Measurements from ENCODE around the gene PKD1. TPM values are rescaled to one million over a fixed set of nuclear protein-coding genes. Genes with fewer than 3 reads are reported as not detected.
"Not testable (repeated sequence)": the region's sequence is repeated elsewhere in the genome, so short reads cannot be mapped to it uniquely, and the experiment has no call there.

Gene PKD1
- total RNA-seq, 1 experiment from 2014 or later, result 102 TPM

- TF ChIP-seq ARID4B (CRISPR knock-in tag; IDR thresholded peaks at IDR 0.05; ENCODE audit: borderline replicate concordance) (no peak), JAZF1 (CRISPR knock-in tag; IDR thresholded peaks at IDR 0.05) (no peak), ZNF671 (CRISPR knock-in tag; IDR thresholded peaks at IDR 0.05) (no peak)
- TF ChIP-seq, protein P1, sequence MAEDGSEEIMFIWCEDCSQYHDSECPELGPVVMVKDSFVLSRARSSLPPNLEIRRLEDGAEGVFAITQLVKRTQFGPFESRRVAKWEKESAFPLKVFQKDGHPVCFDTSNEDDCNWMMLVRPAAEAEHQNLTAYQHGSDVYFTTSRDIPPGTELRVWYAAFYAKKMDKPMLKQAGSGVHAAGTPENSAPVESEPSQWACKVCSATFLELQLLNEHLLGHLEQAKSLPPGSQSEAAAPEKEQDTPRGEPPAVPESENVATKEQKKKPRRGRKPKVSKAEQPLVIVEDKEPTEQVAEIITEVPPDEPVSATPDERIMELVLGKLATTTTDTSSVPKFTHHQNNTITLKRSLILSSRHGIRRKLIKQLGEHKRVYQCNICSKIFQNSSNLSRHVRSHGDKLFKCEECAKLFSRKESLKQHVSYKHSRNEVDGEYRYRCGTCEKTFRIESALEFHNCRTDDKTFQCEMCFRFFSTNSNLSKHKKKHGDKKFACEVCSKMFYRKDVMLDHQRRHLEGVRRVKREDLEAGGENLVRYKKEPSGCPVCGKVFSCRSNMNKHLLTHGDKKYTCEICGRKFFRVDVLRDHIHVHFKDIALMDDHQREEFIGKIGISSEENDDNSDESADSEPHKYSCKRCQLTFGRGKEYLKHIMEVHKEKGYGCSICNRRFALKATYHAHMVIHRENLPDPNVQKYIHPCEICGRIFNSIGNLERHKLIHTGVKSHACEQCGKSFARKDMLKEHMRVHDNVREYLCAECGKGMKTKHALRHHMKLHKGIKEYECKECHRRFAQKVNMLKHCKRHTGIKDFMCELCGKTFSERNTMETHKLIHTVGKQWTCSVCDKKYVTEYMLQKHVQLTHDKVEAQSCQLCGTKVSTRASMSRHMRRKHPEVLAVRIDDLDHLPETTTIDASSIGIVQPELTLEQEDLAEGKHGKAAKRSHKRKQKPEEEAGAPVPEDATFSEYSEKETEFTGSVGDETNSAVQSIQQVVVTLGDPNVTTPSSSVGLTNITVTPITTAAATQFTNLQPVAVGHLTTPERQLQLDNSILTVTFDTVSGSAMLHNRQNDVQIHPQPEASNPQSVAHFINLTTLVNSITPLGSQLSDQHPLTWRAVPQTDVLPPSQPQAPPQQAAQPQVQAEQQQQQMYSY (CRISPR knock-in tag; IDR thresholded peaks at IDR 0.05), result no peak
- TF ChIP-seq, protein P2, sequence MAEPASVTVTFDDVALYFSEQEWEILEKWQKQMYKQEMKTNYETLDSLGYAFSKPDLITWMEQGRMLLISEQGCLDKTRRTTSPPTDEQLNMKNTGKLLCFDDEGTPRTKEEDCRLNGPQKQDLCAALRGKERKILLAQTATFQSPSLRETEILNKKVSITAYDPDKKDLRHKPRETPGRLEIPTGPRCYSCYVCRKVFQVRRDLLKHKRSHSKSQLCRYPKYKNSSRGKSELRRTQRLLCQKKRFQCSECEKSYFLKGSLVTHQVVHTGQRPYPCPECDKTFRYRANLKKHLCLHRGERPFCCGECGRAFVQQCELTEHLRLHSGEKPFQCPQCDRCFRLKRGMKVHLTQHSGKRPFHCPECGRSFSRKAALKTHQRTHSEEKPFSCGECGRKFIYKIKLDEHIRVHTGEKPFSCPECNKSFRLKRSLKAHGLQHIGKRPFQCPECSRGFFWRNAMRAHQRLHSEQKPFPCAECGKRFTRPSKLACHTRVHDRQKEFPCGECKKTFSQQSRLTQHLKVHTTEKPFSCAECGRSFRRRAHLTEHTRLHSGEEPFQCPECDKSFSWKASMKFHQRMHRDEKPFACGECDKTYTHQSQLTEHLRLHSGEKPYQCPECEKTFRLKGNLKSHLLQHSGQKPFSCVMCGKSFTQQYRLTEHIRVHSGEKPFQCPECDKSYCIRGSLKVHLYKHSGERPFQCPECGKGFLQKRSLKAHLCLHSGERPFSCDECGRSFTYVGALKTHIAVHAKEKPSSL (CRISPR knock-in tag; conservative IDR thresholded peaks at IDR 0.05), result no peak
- TF ChIP-seq, protein P3, sequence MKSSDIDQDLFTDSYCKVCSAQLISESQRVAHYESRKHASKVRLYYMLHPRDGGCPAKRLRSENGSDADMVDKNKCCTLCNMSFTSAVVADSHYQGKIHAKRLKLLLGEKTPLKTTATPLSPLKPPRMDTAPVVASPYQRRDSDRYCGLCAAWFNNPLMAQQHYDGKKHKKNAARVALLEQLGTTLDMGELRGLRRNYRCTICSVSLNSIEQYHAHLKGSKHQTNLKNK (CRISPR knock-in tag; IDR thresholded peaks at IDR 0.05), result no peak
- TF ChIP-seq, protein P4, sequence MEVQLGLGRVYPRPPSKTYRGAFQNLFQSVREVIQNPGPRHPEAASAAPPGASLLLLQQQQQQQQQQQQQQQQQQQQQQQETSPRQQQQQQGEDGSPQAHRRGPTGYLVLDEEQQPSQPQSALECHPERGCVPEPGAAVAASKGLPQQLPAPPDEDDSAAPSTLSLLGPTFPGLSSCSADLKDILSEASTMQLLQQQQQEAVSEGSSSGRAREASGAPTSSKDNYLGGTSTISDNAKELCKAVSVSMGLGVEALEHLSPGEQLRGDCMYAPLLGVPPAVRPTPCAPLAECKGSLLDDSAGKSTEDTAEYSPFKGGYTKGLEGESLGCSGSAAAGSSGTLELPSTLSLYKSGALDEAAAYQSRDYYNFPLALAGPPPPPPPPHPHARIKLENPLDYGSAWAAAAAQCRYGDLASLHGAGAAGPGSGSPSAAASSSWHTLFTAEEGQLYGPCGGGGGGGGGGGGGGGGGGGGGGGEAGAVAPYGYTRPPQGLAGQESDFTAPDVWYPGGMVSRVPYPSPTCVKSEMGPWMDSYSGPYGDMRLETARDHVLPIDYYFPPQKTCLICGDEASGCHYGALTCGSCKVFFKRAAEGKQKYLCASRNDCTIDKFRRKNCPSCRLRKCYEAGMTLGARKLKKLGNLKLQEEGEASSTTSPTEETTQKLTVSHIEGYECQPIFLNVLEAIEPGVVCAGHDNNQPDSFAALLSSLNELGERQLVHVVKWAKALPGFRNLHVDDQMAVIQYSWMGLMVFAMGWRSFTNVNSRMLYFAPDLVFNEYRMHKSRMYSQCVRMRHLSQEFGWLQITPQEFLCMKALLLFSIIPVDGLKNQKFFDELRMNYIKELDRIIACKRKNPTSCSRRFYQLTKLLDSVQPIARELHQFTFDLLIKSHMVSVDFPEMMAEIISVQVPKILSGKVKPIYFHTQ (CRISPR knock-in tag; IDR thresholded peaks at IDR 0.05), result no peak
- TF ChIP-seq, protein P5, sequence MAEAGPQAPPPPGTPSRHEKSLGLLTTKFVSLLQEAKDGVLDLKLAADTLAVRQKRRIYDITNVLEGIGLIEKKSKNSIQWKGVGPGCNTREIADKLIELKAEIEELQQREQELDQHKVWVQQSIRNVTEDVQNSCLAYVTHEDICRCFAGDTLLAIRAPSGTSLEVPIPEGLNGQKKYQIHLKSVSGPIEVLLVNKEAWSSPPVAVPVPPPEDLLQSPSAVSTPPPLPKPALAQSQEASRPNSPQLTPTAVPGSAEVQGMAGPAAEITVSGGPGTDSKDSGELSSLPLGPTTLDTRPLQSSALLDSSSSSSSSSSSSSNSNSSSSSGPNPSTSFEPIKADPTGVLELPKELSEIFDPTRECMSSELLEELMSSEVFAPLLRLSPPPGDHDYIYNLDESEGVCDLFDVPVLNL (CRISPR knock-in tag; IDR thresholded peaks at IDR 0.05; ENCODE audit: borderline replicate concordance, low read depth), result no peak
These were observed 33.2 kb downstream of the PKD1 start (continued) for GRCh38 chr16:2102471-2102870.

- H3K9me3 Mint-ChIP-seq; H3K4me1 Mint-ChIP-seq; DNase-seq (ENCODE audit: low spot score); H3K36me3 Mint-ChIP-seq; H3K27ac Mint-ChIP-seq; ATAC-seq; CTCF ChIA-PET; H3K27me3 Mint-ChIP-seq (ENCODE audit: low read depth); POLR2A ChIA-PET; H3K4me3 Mint-ChIP-seq: not testable (repeated sequence)
These were observed 34.1 kb downstream of the PKD1 start for GRCh38 chr16:2101581-2101980.

DNA sequence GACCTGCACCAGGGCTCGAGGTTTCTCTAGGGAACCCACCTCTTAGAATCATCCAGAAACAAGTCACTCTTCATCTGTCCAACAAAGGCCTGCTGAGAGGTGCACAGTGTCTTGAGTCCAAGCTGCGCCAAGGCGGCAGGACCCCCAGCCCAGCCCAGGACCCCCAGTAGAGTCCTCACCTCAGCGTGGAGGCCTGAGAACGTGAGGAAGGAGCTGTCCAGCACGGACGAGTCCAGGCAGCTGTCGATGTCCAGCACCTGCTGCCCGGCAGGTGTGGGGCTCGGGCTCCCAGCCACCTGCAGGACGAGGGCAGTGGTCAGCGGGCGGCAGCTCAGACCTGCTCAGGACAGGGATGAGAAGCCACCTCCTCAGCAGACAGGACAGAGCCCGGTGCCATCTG is 38.0 kb downstream of the PKD1 start:
- CTCF ChIA-PET, H3K27ac Mint-ChIP-seq, H3K4me3 Mint-ChIP-seq: not testable (repeated sequence)

More for the DNA sequence above, 38.0 kb downstream of the PKD1 start:
- POLR2A ChIA-PET; H3K4me1 Mint-ChIP-seq; H3K9me3 Mint-ChIP-seq; ATAC-seq; H3K27me3 Mint-ChIP-seq (ENCODE audit: low read depth); DNase-seq (ENCODE audit: low spot score): not testable (repeated sequence)
- peaks cover 14% of the 10 kb centered on the region for H3K36me3 Mint-ChIP-seq
